GM20431 (cell line): ENCODE measurements around the gene PMEPA1.

Source experiments
- in situ Hi-C: fragments of 300-500 bp; cut with MseI, MboI; formaldehyde crosslinking; loops from one replicate; pipeline ENCODE4 v1.15.0; 2020; ENCODE audit warnings: low sequenced_read_pairs; ENCODE audit not compliant: unreplicated experiment

The PMEPA1 gene

GRCh38 chr20:57712851-57713504 is 3.2 kb upstream of the PMEPA1 start:
- in situ Hi-C loops: no loop called here

GRCh38 chr20:57712341-57712740 is 2.5 kb upstream of the PMEPA1 start:
- in situ Hi-C loops: no loop called here

- in situ Hi-C loops: no loop called here
Measured at GRCh38 chr20:57711826-57712225, 2.0 kb upstream of the PMEPA1 start.

- in situ Hi-C loops: no loop called here
Measured at GRCh38 chr20:57711311-57711712, 1.5 kb upstream of the PMEPA1 start.

- in situ Hi-C loops: no loop called here
Measured at GRCh38 chr20:57710841-57711240, 1.0 kb upstream of the PMEPA1 start.

- in situ Hi-C loops: no loop called here
Measured at GRCh38 chr20:57708694-57709673, 831 bp downstream of the PMEPA1 start.

- in situ Hi-C loops: no loop called here
Measured at GRCh38 chr20:57707849-57708693, 1.7 kb downstream of the PMEPA1 start.

GRCh38 chr20:57707320-57707719 is 2.5 kb downstream of the PMEPA1 start:
- in situ Hi-C loops: no loop called here

- in situ Hi-C loops: no loop called here
Measured at GRCh38 chr20:57705127-57705899, 4.5 kb downstream of the PMEPA1 start.

- in situ Hi-C loops: no loop called here
Measured at GRCh38 chr20:57704245-57704644, 5.6 kb downstream of the PMEPA1 start.

- in situ Hi-C loops: no loop called here
Measured at GRCh38 chr20:57703013-57703412, 6.8 kb downstream of the PMEPA1 start.

- in situ Hi-C loops: no loop called here
Measured at GRCh38 chr20:57702521-57702920, 7.3 kb downstream of the PMEPA1 start.

- in situ Hi-C loops: no loop called here
Measured at GRCh38 chr20:57702091-57702490, 7.7 kb downstream of the PMEPA1 start.

- in situ Hi-C loops: no loop called here
Measured at GRCh38 chr20:57701651-57702050, 8.2 kb downstream of the PMEPA1 start.

GRCh38 chr20:57701090-57701489 is 8.7 kb downstream of the PMEPA1 start:
- in situ Hi-C loops: no loop called here

GRCh38 chr20:57699395-57699794 is 10.4 kb downstream of the PMEPA1 start:
- in situ Hi-C loops: no loop called here

- in situ Hi-C loops: no loop called here
Measured at GRCh38 chr20:57698867-57699275, 10.9 kb downstream of the PMEPA1 start.

GRCh38 chr20:57698116-57698866 is 11.5 kb downstream of the PMEPA1 start:
- in situ Hi-C loops: no loop called here

- in situ Hi-C loops: no loop called here
Measured at GRCh38 chr20:57697543-57697942, 12.3 kb downstream of the PMEPA1 start.
